HG02798 (cell line): ENCODE data around the gene AANAT.
A peak's percentile ranks its signal among the peaks of the same experiment; 100 is the strongest.

Source experiments
- ATAC-seq: cut with Tn5 transposase; IDR thresholded peaks from one replicate; pipeline ENCODE4 v1.9.1; 2021; ENCODE audit warnings: mild to moderate bottlenecking; ENCODE audit not compliant: unreplicated experiment, poor library complexity

The AANAT gene

GRCh38 chr17:76484228-76484725, 16.9 kb downstream of the AANAT start:
- no peak for ATAC-seq

- ATAC-seq: no peak
Measured at GRCh38 chr17:76485569-76485968, 18.2 kb downstream of the AANAT start.

- no peak for ATAC-seq
Measured at GRCh38 chr17:76487451-76488192, 20.2 kb downstream of the AANAT start.

- no peak for ATAC-seq
Measured at GRCh38 chr17:76490112-76490710, 22.8 kb downstream of the AANAT start.

GRCh38 chr17:76491271-76492122, 24.1 kb downstream of the AANAT start:
- ATAC-seq: no peak

GRCh38 chr17:76492123-76492988, 25.0 kb downstream of the AANAT start:
- peak; percentile 49 for ATAC-seq

GRCh38 chr17:76492989-76493501, 25.6 kb downstream of the AANAT start:
- ATAC-seq: peak; percentile 38

- peak; percentile 6 for ATAC-seq
Measured at GRCh38 chr17:76493505-76494167, 26.2 kb downstream of the AANAT start.

GRCh38 chr17:76495663-76496400, 28.4 kb downstream of the AANAT start:
- ATAC-seq: no peak

- ATAC-seq: no peak
Measured at GRCh38 chr17:76496464-76496863, 29.1 kb downstream of the AANAT start.

GRCh38 chr17:76497699-76497978, 30.2 kb downstream of the AANAT start:
- ATAC-seq: no peak

GRCh38 chr17:76497979-76498875, 30.8 kb downstream of the AANAT start:
- ATAC-seq: no peak

- no peak for ATAC-seq
Measured at GRCh38 chr17:76498876-76499251, 31.5 kb downstream of the AANAT start.

GRCh38 chr17:76499267-76499667, 31.9 kb downstream of the AANAT start:
- ATAC-seq: no peak

- ATAC-seq: no peak
Measured at GRCh38 chr17:76500074-76500746, 32.8 kb downstream of the AANAT start.

GRCh38 chr17:76500747-76501017, 33.3 kb downstream of the AANAT start:
- no peak for ATAC-seq

GRCh38 chr17:76501018-76501826, 33.8 kb downstream of the AANAT start, which contains the start of gene RHBDF2:
Gene RHBDF2 (minus strand): TSS chr17:76501423. CDS start chr17:76481524, 19,899 bp downstream.
- ATAC-seq: peak; percentile 84
